Measurements from ENCODE around the gene MEIOC. TPM values are rescaled to one million over a fixed set of nuclear protein-coding genes. Genes with fewer than 3 reads are reported as not detected.

The MEIOC gene
- 0.15 TPM for polyA plus RNA-seq (2013, experiment 1 of 2)
- polyA plus RNA-seq (2013, experiment 2 of 2), result 0.11 TPM

DNA sequence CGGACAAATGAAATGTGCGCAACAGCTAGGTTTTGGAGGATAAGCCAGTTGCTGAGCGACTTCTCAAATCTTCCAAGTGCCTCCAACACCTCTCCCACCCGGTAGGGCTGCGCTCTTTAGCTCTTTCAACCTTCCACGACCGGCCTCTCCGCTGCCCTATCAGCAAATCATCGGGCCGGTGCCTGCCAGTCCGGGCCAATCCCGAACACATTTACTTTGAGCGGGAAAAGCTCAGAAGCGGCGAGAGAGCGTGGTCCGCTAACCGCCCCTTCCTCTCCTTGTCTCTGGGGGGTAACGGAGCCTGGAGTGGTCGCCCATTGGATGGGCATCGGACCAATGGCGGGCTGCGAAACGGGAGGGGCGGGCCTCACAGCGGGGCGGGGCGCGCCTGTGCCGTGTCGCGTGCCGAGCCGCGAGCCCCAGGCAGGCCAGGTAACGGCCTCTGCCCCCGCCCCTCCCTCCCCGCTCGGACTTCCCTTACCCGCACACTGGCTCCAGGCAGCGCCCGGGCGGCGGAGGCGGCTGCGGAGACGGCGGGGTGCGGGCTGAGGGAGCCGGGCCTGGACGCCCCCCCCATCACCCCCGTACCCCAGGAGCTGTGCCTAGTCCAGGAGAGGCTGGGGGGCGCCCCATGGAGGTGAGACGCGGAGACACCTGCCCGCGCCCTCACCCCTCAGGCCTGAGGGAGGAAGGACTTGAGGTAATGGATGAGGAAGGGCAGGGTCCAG lies at the start of gene MEIOC:
Gene MEIOC (plus strand): TSS at position 486 of the 728 bp plus-strand sequence. CDS start 146 bp downstream, at position 632.
- WGBS, result 22% methylated on average over 39 of the region's 57 CpGs
- H2BK15ac ChIP-seq (ENCODE audit: low read depth, poor library complexity, severe bottlenecking), result no peak within 1 kb of the TSS
- H3K4ac ChIP-seq (ENCODE audit: low read depth in 1 of 2, low read length in 2 of 2), result no peak within 1 kb of the TSS
- no peaks in the 10 kb centered on the region for H3K36me3 ChIP-seq (ENCODE audit: control insufficient read depth in 1 of 2, insufficient read depth in 2 of 2, low read depth in 1 of 2, low read length in 2 of 2)
- peak within 1 kb of the TSS; percentile 77 for H3K4me2 ChIP-seq (ENCODE audit: low read length, poor library complexity, severe bottlenecking)
- H3K4me1 ChIP-seq (ENCODE audit: control insufficient read depth, insufficient read depth, low read depth, low read length), result peaks cover 9% of the 10 kb centered on the region
- H2BK120ac ChIP-seq (ENCODE audit: low read depth, low read length), result no peak within 1 kb of the TSS
- no peak within 1 kb of the TSS for H4K91ac ChIP-seq (ENCODE audit: low read length)
- H3K27me3 ChIP-seq (ENCODE audit: control insufficient read depth in 1 of 2, insufficient read depth in 1 of 2, low read length in 2 of 2), result peaks cover 16 to 36% of the 10 kb centered on the region in 2 experiments
- peak within 1 kb of the TSS; percentile 12 to 18 for H3K4me3 ChIP-seq (ENCODE audit: insufficient read depth in 1 of 2, low read depth in 1 of 2, low read length in 2 of 2)
- no peak within 1 kb of the TSS for H2BK5ac ChIP-seq (ENCODE audit: low read depth, low read length, poor library complexity, severe bottlenecking)
- H3K79me1 ChIP-seq (replicated peaks; ENCODE audit: low read length, poor library complexity, severe bottlenecking), result no peaks in the 10 kb centered on the region
- H3K23ac ChIP-seq (ENCODE audit: low read length in 2 of 2), result no peak within 1 kb of the TSS
- peak within 1 kb of the TSS; percentile 58 for H2AFZ ChIP-seq (ENCODE audit: low read depth, low read length)
- no peak within 1 kb of the TSS for H3K18ac ChIP-seq (ENCODE audit: low read depth in 1 of 2, low read length in 2 of 2)
- no peak within 1 kb of the TSS for H3K9ac ChIP-seq (ENCODE audit: low read length)
- DNase-seq, result no peak
- no peak within 1 kb of the TSS for H4K8ac ChIP-seq (ENCODE audit: low read length)
- H3K9me3 ChIP-seq (ENCODE audit: control insufficient read depth, low read length), result no peaks in the 10 kb centered on the region
- peak within 1 kb of the TSS in 1 of 2 experiments; percentile 62 for H3K14ac ChIP-seq (ENCODE audit: low read length in 2 of 2)
- no peak within 1 kb of the TSS for H2AK5ac ChIP-seq (ENCODE audit: low read length, severe bottlenecking)
- H3K27ac ChIP-seq (ENCODE audit: low read length, poor library complexity, severe bottlenecking), result no peak within 1 kb of the TSS
- H2BK12ac ChIP-seq (ENCODE audit: low read length in 2 of 2), result no peak within 1 kb of the TSS

DNA sequence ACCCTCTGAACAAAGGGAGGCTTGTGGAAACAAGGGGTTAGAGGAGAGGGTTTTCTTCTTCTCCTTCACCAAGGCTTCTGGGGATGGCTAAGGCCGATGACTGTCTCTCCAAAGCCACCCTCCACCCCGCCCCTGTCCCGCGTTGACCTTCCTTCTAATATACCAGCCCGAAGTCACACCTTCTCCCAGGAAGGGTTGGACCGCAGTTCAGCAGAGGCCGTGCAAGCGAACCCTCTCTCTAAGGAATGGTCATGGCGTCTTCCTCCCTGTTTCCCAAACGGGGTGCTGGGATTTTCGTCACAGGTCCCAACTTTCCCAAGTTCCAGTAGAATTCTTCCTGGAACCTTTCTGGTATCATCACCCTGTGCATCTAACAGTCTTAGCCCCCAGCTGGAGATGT lies 49.6 kb upstream of the MEIOC start:
- Histone ChIP-seq H3K4me3 (ENCODE audit: insufficient read depth in 1 of 2, low read depth in 1 of 2, low read length in 2 of 2) (no peak overlapping the region), H2AK5ac (ENCODE audit: low read length, severe bottlenecking) (peak overlapping the region; percentile 25), H3K36me3 (ENCODE audit: control insufficient read depth in 1 of 2, insufficient read depth in 2 of 2, low read depth in 1 of 2, low read length in 2 of 2) (no peaks in the 10 kb centered on the region), H2BK5ac (ENCODE audit: low read depth, low read length, poor library complexity, severe bottlenecking) (no peak overlapping the region), H3K4me1 (ENCODE audit: control insufficient read depth, insufficient read depth, low read depth, low read length) (peaks cover 39% of the 10 kb centered on the region), H4K91ac (ENCODE audit: low read length) (no peak overlapping the region), H3K79me1 (replicated peaks; ENCODE audit: low read length, poor library complexity, severe bottlenecking) (no peaks in the 10 kb centered on the region), H3K9ac (ENCODE audit: low read length) (no peak overlapping the region), H3K18ac (ENCODE audit: low read depth in 1 of 2, low read length in 2 of 2) (no peak overlapping the region), H3K27me3 (ENCODE audit: control insufficient read depth in 1 of 2, insufficient read depth in 1 of 2, low read length in 2 of 2) (no peaks in the 10 kb centered on the region), H3K27ac (ENCODE audit: low read length, poor library complexity, severe bottlenecking) (no peak overlapping the region), H4K8ac (ENCODE audit: low read length) (no peak overlapping the region), H2AFZ (ENCODE audit: low read depth, low read length) (no peak overlapping the region), H2BK15ac (ENCODE audit: low read depth, poor library complexity, severe bottlenecking) (no peak overlapping the region), H3K4ac (ENCODE audit: low read depth in 1 of 2, low read length in 2 of 2) (no peak overlapping the region), H3K23ac (ENCODE audit: low read length in 2 of 2) (no peak overlapping the region), H3K9me3 (ENCODE audit: control insufficient read depth, low read length) (peaks cover 3% of the 10 kb centered on the region), H2BK12ac (ENCODE audit: low read length in 2 of 2) (peak overlapping the region in 1 of 2 experiments; percentile 21), H3K14ac (ENCODE audit: low read length in 2 of 2) (no peak overlapping the region), H3K4me2 (ENCODE audit: low read length, poor library complexity, severe bottlenecking) (no peak overlapping the region), H2BK120ac (ENCODE audit: low read depth, low read length) (no peak overlapping the region)
- 99% methylated on average over 11 of the region's 11 CpGs for WGBS
- DNase-seq, result no peak

GRCh38 chr17:44607836-44608690 lies 48.2 kb upstream of the MEIOC start:
- DNase-seq, result no peak
- H3K23ac ChIP-seq (ENCODE audit: low read length in 2 of 2), result no peak overlapping the region
- H2AFZ ChIP-seq (ENCODE audit: low read depth, low read length), result no peak overlapping the region
- H3K4ac ChIP-seq (ENCODE audit: low read depth in 1 of 2, low read length in 2 of 2), result no peak overlapping the region
- H2AK5ac ChIP-seq (ENCODE audit: low read length, severe bottlenecking), result peak overlapping the region; percentile 93
- peak overlapping the region; percentile 24 for H4K8ac ChIP-seq (ENCODE audit: low read length)
- no peaks in the 10 kb centered on the region for H3K79me1 ChIP-seq (replicated peaks; ENCODE audit: low read length, poor library complexity, severe bottlenecking)
- H2BK12ac ChIP-seq (ENCODE audit: low read length in 2 of 2), result peak overlapping the region in 1 of 2 experiments; percentile 84
- no peak overlapping the region for H3K9ac ChIP-seq (ENCODE audit: low read length)
- no peak overlapping the region for H3K14ac ChIP-seq (ENCODE audit: low read length in 2 of 2)
- H2BK5ac ChIP-seq (ENCODE audit: low read depth, low read length, poor library complexity, severe bottlenecking), result peak overlapping the region; percentile 84
- WGBS, result 43% methylated on average over 8 of the region's 10 CpGs
- peak overlapping the region; percentile 75 for H3K27ac ChIP-seq (ENCODE audit: low read length, poor library complexity, severe bottlenecking)
- peak overlapping the region; percentile 2 for H4K91ac ChIP-seq (ENCODE audit: low read length)
- H3K4me1 ChIP-seq (ENCODE audit: control insufficient read depth, insufficient read depth, low read depth, low read length), result peaks cover 33% of the 10 kb centered on the region
- H3K18ac ChIP-seq (ENCODE audit: low read depth in 1 of 2, low read length in 2 of 2), result peak overlapping the region; percentile 14 to 71
- no peak overlapping the region for H2BK15ac ChIP-seq (ENCODE audit: low read depth, poor library complexity, severe bottlenecking)
- H2BK120ac ChIP-seq (ENCODE audit: low read depth, low read length), result peak overlapping the region; percentile 36
- no peaks in the 10 kb centered on the region for H3K27me3 ChIP-seq (ENCODE audit: control insufficient read depth in 1 of 2, insufficient read depth in 1 of 2, low read length in 2 of 2)
- H3K4me2 ChIP-seq (ENCODE audit: low read length, poor library complexity, severe bottlenecking), result no peak overlapping the region
- H3K36me3 ChIP-seq (ENCODE audit: control insufficient read depth in 1 of 2, insufficient read depth in 2 of 2, low read depth in 1 of 2, low read length in 2 of 2), result no peaks in the 10 kb centered on the region
- H3K4me3 ChIP-seq (ENCODE audit: insufficient read depth in 1 of 2, low read depth in 1 of 2, low read length in 2 of 2), result no peak overlapping the region
- peaks cover 3% of the 10 kb centered on the region for H3K9me3 ChIP-seq (ENCODE audit: control insufficient read depth, low read length)
